ENCODE measurements around the gene EGFL7. TPM values are rescaled to one million over a fixed set of nuclear protein-coding genes. Genes with fewer than 3 reads are reported as not detected.
A peak's percentile ranks its signal among the peaks of the same experiment; 100 is the strongest.

Gene EGFL7
- total and polyA plus RNA-seq, 2 of the 13 experiments (the other 11 are each of a cell fraction or from before 2014, with no cell fraction given): 0.20 to 5.1 TPM

DNA sequence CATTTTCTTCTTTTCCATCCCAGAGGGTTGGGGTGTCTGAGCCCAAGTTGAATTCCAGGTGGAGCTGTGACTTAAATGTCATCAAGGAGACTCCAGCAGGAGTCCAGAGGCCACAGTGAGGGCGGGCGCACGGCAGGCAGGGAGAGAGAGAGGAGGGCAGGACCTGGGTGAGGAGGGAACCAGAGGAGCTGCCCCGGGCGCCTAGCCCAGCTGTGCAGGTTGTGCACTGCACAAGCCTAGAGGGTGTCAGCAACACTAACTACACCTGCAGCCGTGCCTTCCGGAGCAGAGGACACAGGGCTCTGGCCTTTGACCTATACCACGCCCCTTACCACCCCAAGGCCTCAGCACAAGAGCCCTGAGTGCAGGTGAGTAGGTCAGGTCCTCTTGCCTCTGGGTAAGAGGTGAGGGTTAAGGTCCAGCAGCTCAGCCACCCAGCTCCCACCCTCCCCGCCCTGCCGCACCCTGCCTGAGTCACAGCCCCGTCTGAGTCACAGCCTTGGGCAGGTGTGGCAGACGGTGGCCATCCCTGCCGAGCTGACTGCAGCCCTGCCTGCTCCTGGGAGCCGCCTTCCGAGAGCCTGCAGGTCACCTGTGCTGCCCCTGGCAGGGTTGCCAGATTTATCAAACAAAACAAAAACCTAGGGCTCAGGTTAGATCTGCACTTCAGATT, 30.9 kb downstream of the EGFL7 start (continued):
- TF ChIP-seq, protein P1, sequence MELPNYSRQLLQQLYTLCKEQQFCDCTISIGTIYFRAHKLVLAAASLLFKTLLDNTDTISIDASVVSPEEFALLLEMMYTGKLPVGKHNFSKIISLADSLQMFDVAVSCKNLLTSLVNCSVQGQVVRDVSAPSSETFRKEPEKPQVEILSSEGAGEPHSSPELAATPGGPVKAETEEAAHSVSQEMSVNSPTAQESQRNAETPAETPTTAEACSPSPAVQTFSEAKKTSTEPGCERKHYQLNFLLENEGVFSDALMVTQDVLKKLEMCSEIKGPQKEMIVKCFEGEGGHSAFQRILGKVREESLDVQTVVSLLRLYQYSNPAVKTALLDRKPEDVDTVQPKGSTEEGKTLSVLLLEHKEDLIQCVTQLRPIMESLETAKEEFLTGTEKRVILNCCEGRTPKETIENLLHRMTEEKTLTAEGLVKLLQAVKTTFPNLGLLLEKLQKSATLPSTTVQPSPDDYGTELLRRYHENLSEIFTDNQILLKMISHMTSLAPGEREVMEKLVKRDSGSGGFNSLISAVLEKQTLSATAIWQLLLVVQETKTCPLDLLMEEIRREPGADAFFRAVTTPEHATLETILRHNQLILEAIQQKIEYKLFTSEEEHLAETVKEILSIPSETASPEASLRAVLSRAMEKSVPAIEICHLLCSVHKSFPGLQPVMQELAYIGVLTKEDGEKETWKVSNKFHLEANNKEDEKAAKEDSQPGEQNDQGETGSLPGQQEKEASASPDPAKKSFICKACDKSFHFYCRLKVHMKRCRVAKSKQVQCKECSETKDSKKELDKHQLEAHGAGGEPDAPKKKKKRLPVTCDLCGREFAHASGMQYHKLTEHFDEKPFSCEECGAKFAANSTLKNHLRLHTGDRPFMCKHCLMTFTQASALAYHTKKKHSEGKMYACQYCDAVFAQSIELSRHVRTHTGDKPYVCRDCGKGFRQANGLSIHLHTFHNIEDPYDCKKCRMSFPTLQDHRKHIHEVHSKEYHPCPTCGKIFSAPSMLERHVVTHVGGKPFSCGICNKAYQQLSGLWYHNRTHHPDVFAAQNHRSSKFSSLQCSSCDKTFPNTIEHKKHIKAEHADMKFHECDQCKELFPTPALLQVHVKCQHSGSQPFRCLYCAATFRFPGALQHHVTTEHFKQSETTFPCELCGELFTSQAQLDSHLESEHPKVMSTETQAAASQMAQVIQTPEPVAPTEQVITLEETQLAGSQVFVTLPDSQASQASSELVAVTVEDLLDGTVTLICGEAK (IDR thresholded peaks at IDR 0.05): no peak
- TF ChIP-seq, protein P1 (CRISPR knock-in tag; IDR thresholded peaks at IDR 0.05): no peak; the same call in none of the 2 replicates
- peak; percentile 82 for TF ChIP-seq PHF21A (CRISPR knock-in tag; IDR thresholded peaks at IDR 0.05)
- no peak; the same call in 1 of the 2 replicates for TF ChIP-seq HIVEP1 (CRISPR knock-in tag; IDR thresholded peaks at IDR 0.05)
- TF ChIP-seq, protein P2, sequence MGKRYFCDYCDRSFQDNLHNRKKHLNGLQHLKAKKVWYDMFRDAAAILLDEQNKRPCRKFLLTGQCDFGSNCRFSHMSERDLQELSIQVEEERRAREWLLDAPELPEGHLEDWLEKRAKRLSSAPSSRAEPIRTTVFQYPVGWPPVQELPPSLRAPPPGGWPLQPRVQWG (CRISPR knock-in tag; IDR thresholded peaks at IDR 0.05; ENCODE audit: borderline replicate concordance, low read depth): no peak
- TF ChIP-seq, protein P3, sequence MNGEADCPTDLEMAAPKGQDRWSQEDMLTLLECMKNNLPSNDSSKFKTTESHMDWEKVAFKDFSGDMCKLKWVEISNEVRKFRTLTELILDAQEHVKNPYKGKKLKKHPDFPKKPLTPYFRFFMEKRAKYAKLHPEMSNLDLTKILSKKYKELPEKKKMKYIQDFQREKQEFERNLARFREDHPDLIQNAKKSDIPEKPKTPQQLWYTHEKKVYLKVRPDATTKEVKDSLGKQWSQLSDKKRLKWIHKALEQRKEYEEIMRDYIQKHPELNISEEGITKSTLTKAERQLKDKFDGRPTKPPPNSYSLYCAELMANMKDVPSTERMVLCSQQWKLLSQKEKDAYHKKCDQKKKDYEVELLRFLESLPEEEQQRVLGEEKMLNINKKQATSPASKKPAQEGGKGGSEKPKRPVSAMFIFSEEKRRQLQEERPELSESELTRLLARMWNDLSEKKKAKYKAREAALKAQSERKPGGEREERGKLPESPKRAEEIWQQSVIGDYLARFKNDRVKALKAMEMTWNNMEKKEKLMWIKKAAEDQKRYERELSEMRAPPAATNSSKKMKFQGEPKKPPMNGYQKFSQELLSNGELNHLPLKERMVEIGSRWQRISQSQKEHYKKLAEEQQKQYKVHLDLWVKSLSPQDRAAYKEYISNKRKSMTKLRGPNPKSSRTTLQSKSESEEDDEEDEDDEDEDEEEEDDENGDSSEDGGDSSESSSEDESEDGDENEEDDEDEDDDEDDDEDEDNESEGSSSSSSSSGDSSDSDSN (CRISPR knock-in tag; IDR thresholded peaks at IDR 0.05): peak; percentile 58; the same call in 1 of the 2 replicates
- no peak for TF ChIP-seq PRPF4 (IDR thresholded peaks at IDR 0.05; ENCODE audit: low read depth, low read length, poor library complexity, severe bottlenecking)
- no peak for TF ChIP-seq TSC22D2 (CRISPR knock-in tag; IDR thresholded peaks at IDR 0.05; ENCODE audit: borderline replicate concordance)
- peak; percentile 67 for TF ChIP-seq ELF3 (CRISPR knock-in tag; IDR thresholded peaks at IDR 0.05)
- TF ChIP-seq BHLHE40 (IDR thresholded peaks at IDR 0.05; ENCODE audit: low read length): no peak
- TF ChIP-seq RFX3 (CRISPR knock-in tag; IDR thresholded peaks at IDR 0.05): no peak
- TF ChIP-seq POLR2A (IDR thresholded peaks at IDR 0.05; ENCODE audit: insufficient read depth in 1 of 2, low read depth in 2 of 2, low read length in 2 of 2): no peak
- TF ChIP-seq ZNF24 (IDR thresholded peaks at IDR 0.05): no peak
- 0 out of 2 replicates have a peak, but pooled peaks have one; percentile 28 for TF ChIP-seq MXD4 (CRISPR knock-in tag; IDR thresholded peaks at IDR 0.05)
- TF ChIP-seq GTF3A (CRISPR knock-in tag; conservative IDR thresholded peaks at IDR 0.05): no peak
- no peak for TF ChIP-seq ZNF775 (CRISPR knock-in tag; IDR thresholded peaks at IDR 0.05; ENCODE audit: borderline replicate concordance)
- TF ChIP-seq TCF12 (IDR thresholded peaks at IDR 0.05): no peak
- TF ChIP-seq TCF12 (CRISPR knock-in tag; IDR thresholded peaks at IDR 0.05): peak; percentile 77
- TF ChIP-seq RAD21 (CRISPR knock-in tag; IDR thresholded peaks at IDR 0.05): no peak
- peak; percentile 50; the same call in 1 of the 2 replicates for TF ChIP-seq KDM6A (CRISPR knock-in tag; IDR thresholded peaks at IDR 0.05; ENCODE audit: low read depth)
- no peak for TF ChIP-seq ZNF672 (CRISPR knock-in tag; IDR thresholded peaks at IDR 0.05)

Data from HepG2 (cell line).